Mesendoderm (in vitro differentiated cells): ENCODE results near the gene PPBP.
A peak's percentile ranks its signal among the peaks of the same experiment; 100 is the strongest.
"Not testable (repeated sequence)": the region's sequence is repeated elsewhere in the genome, so short reads cannot be mapped to it uniquely, and the experiment has no call there.

ENCODE experiments used
- DNase-seq: peaks from one replicate; pipeline ENCODE4 v3.0.0; 2013
- H2AK5ac ChIP-seq: 2 replicates; pipeline ENCODE4 v1.6.1; 2013; ENCODE audit warnings: low read length, inconsistent platforms
- H2BK120ac ChIP-seq: 2 replicates; pipeline ENCODE4 v1.6.1; 2013; ENCODE audit warnings: low read depth, mild to moderate bottlenecking, low read length, moderate library complexity, mixed read lengths
- H2BK15ac ChIP-seq: replicated peaks from 2 replicates; pipeline ENCODE4 v1.6.1; 2013; ENCODE audit warnings: low read depth, mild to moderate bottlenecking, moderate library complexity
- H2BK5ac ChIP-seq: 2 replicates; pipeline ENCODE4 v1.6.1; 2013; ENCODE audit warnings: low read length, inconsistent platforms
- H3K18ac ChIP-seq: 2 replicates; pipeline ENCODE4 v1.6.1; 2013; ENCODE audit warnings: mild to moderate bottlenecking, low read length, mixed read lengths
- H3K23ac ChIP-seq: one replicate; pipeline ENCODE4 v1.6.1; 2013; ENCODE audit warnings: low read length
- H3K27ac ChIP-seq: 2 replicates; pipeline ENCODE4 v1.5.1; 2013; ENCODE audit warnings: low read depth, mild to moderate bottlenecking, inconsistent platforms, low read length, moderate library complexity
- H3K27me3 ChIP-seq: 2 replicates; pipeline ENCODE4 v1.6.1; 2013; ENCODE audit warnings: low read length, control low read depth, mild to moderate bottlenecking, inconsistent platforms; ENCODE audit not compliant: insufficient read depth, poor library complexity
- H3K36me3 ChIP-seq: 2 replicates; pipeline ENCODE4 v1.6.1; 2013; ENCODE audit warnings: low read length, inconsistent platforms; ENCODE audit not compliant: control insufficient read depth, insufficient read depth
- H3K4ac ChIP-seq: one replicate; pipeline ENCODE4 v1.6.1; 2013; ENCODE audit warnings: low read depth, mild to moderate bottlenecking, low read length, moderate library complexity
- H3K4me1 ChIP-seq: 2 replicates; pipeline ENCODE4 v1.6.1; 2013; ENCODE audit warnings: low read depth, low read length, inconsistent platforms; ENCODE audit not compliant: control insufficient read depth
- H3K4me2 ChIP-seq: 2 replicates; pipeline ENCODE4 v1.6.1; 2013; ENCODE audit warnings: low read length
- H3K4me3 ChIP-seq: 2 replicates; pipeline ENCODE4 v1.5.1; 2013; ENCODE audit warnings: mild to moderate bottlenecking, low read length
- H3K56ac ChIP-seq: one replicate; pipeline ENCODE4 v1.6.1; 2013; ENCODE audit warnings: low read length
- H3K79me1 ChIP-seq: 2 replicates; pipeline ENCODE4 v1.6.1; 2013; ENCODE audit warnings: low read length, inconsistent platforms
- H3K79me2 ChIP-seq: 2 replicates; pipeline ENCODE4 v1.6.1; 2013; ENCODE audit warnings: mild to moderate bottlenecking, low read length; ENCODE audit not compliant: control insufficient read depth, insufficient read depth
- H3K9ac ChIP-seq: 2 replicates; pipeline ENCODE4 v1.6.1; 2013; ENCODE audit warnings: low read length, inconsistent platforms
- H4K5ac ChIP-seq: one replicate; pipeline ENCODE4 v1.6.1; 2013; ENCODE audit warnings: low read length
- H4K8ac ChIP-seq: one replicate; pipeline ENCODE4 v1.6.1; 2013; ENCODE audit warnings: low read depth, mild to moderate bottlenecking, control low read depth, low read length, moderate library complexity
- WGBS: extraction: QIAGEN DNeasy Blood & Tissue Kit; methylation state at CpG from one replicate; pipeline ENCODE4 v1.1.7; 2013; ENCODE audit warnings: low lambda C conversion rate, missing lambda C conversion rate; ENCODE audit not compliant: insufficient coverage; ENCODE audit errors: extremely low coverage; 5-methylcytosine and 5-hydroxymethylcytosine counted together

The PPBP gene

DNA sequence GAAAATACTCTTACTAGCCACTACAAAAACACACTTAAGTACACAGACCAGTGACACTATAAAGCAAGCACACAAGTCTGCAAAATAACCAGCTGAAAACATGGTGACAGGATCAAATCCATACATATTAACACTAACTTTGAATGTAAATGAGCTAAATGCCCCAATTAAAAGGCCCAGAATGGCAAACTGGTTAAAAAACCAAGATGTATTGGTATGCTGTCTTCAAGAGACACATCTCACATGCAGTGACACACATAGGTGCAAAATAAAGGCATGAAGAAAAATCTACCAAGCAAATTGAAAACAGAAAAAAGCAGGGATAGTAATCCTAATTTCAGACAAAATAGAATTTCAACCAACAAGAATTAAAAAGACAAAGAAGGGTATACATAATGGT, 17.0 kb downstream of the PPBP start:
- no peak overlapping the region for H4K8ac ChIP-seq
- no peaks in the 10 kb centered on the region for H3K79me2 ChIP-seq
- no peak overlapping the region for H3K27ac ChIP-seq
- H3K36me3 ChIP-seq: no peaks in the 10 kb centered on the region
- H2BK15ac ChIP-seq: no peak overlapping the region
- no peak overlapping the region for H2BK5ac ChIP-seq
- H3K9ac ChIP-seq: no peak overlapping the region
- no peak overlapping the region for H3K4me2 ChIP-seq
- no peaks in the 10 kb centered on the region for H3K27me3 ChIP-seq
- H3K79me1 ChIP-seq: no peaks in the 10 kb centered on the region
- no peaks in the 10 kb centered on the region for H3K4me1 ChIP-seq
- no peak overlapping the region for H4K5ac ChIP-seq
- DNase-seq: no peak
- H3K4ac ChIP-seq: no peak overlapping the region
- H3K18ac ChIP-seq: no peak overlapping the region
- H2AK5ac ChIP-seq: no peak overlapping the region
- no peak overlapping the region for H3K4me3 ChIP-seq
- no peak overlapping the region for H3K56ac ChIP-seq
- no peak overlapping the region for H2BK120ac ChIP-seq
- H3K23ac ChIP-seq: no peak overlapping the region

DNA sequence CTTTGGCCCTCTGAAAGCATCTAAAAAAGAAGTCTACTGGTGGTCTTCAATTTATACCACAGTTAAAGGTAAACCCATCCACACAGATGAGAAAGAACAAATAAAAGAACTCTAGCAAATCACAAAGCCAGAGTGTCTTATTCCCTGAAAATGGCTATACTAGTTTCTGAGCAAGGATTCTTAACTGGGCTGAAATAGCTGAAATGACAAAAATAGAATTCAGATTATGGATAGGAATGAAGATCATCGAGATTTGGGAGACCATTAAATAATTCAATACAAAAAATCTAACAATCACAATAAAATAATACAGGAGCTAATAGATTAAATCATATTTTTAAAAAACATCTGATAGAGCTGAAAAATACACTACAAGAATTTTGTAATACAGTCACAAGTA, 18.0 kb downstream of the PPBP start:
- Histone ChIP-seq H3K79me2 (no peaks in the 10 kb centered on the region), H3K4me2 (no peak overlapping the region), H3K27ac (no peak overlapping the region), H3K23ac (no peak overlapping the region), H3K18ac (no peak overlapping the region), H3K4me3 (no peak overlapping the region), H3K56ac (no peak overlapping the region), H3K79me1 (no peaks in the 10 kb centered on the region), H2BK120ac (no peak overlapping the region), H4K8ac (no peak overlapping the region), H3K36me3 (no peaks in the 10 kb centered on the region), H3K4ac (no peak overlapping the region), H2BK5ac (no peak overlapping the region), H3K4me1 (no peaks in the 10 kb centered on the region), H2AK5ac (no peak overlapping the region), H3K27me3 (no peaks in the 10 kb centered on the region), H2BK15ac (no peak overlapping the region), H3K9ac (no peak overlapping the region), H4K5ac (no peak overlapping the region)
- WGBS: no CpG with 5 or more reads among the region's 1 CpG
- DNase-seq: no peak

DNA sequence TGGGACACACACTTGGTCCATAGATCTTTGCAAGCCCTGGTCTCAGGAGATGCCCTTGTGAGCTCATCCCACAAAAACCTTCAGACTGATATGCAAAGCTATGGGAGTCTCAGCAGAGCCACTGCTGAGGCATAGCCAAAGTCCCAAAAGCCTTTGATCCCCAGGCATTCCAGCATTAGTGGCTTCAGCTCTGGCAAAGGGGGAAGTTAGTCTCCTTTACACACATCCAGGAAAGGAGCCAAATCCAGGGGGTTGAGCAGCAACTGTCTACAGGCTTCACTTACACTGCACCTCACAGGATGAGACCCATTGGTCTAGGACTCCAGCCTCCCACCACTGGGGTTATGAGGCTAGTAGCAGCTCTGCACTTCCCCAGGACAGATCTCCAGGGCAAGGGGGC, 20.1 kb downstream of the PPBP start:
- Histone ChIP-seq H3K18ac (no peak overlapping the region), H3K23ac (peak overlapping the region; percentile 45), H3K79me1 (no peaks in the 10 kb centered on the region), H4K5ac (no peak overlapping the region), H3K27ac (no peak overlapping the region), H3K9ac (no peak overlapping the region), H3K27me3 (no peaks in the 10 kb centered on the region), H3K79me2 (no peaks in the 10 kb centered on the region), H3K4me2 (no peak overlapping the region), H3K56ac (no peak overlapping the region), H4K8ac (no peak overlapping the region), H2BK120ac (no peak overlapping the region), H2AK5ac (no peak overlapping the region), H3K4me1 (no peaks in the 10 kb centered on the region), H3K36me3 (no peaks in the 10 kb centered on the region), H2BK15ac (no peak overlapping the region), H3K4me3 (no peak overlapping the region), H2BK5ac (no peak overlapping the region), H3K4ac (no peak overlapping the region)
- DNase-seq: no peak

DNA sequence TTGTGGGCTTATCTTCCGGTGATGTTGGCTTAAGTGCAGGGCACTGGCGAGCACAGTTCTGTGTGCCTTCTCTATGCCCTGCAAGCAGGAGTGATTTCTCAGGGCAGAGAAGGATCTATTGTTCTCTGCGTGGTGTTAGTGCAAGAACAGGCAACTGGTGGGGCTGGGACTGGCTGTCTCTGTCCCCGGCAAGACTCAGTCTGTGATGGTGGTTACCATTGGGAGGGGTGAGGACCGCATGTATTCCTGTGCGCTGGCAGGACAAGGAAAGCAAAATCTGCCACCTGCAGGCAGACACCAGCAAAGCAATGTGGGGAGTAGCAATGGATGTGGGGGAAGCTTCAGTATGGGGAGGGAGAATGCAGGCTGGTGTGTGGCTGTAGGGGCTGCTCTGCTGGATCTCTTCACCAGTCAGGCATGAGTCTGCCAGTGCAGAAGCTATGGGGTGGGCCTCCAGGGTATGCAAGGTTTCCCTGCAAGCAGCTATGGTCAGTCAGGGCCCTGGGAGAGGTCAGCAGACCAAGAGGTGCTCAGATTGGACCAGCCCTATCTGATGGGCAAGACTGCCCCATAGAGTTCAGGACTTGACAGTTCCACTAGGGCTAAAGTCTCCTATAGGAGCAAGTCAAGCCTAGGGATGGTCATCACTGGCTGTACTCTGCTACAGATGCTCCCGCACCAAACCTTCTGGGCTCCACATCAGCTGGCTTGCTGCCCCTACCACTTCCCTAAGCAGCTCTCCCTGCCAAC, 23.0 kb downstream of the PPBP start:
- Histone ChIP-seq H2BK5ac (no peak overlapping the region), H3K4me2 (no peak overlapping the region), H4K5ac (no peak overlapping the region), H2AK5ac (no peak overlapping the region), H3K56ac (no peak overlapping the region), H3K27me3 (no peaks in the 10 kb centered on the region), H3K9ac (no peak overlapping the region), H3K4ac (no peak overlapping the region), H2BK120ac (no peak overlapping the region), H2BK15ac (no peak overlapping the region), H3K79me1 (no peaks in the 10 kb centered on the region), H3K18ac (no peak overlapping the region), H3K36me3 (no peaks in the 10 kb centered on the region), H3K4me3 (no peak overlapping the region), H3K23ac (no peak overlapping the region), H3K27ac (no peak overlapping the region), H4K8ac (no peak overlapping the region), H3K79me2 (no peaks in the 10 kb centered on the region), H3K4me1 (no peaks in the 10 kb centered on the region)
- no CpG with 5 or more reads among the region's 7 CpGs for WGBS
- peak; percentile 91 for DNase-seq

DNA sequence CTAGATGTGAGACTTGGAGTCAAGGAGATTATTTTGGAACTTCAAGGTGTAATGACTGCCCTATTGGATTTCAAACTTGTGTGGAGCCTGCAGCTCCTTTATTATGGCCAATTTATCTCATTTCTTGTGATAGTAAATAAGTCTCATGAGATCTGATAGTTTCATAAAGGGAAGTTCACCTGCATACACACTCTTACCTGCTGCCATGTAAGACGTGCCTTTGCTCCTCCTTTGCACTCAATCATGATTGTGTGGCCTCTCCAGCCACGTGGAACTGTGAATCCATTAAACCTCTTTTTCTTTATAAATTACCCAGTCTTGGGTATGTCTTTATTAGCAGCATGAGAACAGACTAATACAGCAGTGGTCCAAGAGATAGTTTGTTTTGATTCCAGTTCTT, 25.3 kb downstream of the PPBP start:
- Histone ChIP-seq H3K23ac (no peak overlapping the region), H3K27ac (no peak overlapping the region)
- WGBS: no CpG with 5 or more reads among the region's 2 CpGs

DNA sequence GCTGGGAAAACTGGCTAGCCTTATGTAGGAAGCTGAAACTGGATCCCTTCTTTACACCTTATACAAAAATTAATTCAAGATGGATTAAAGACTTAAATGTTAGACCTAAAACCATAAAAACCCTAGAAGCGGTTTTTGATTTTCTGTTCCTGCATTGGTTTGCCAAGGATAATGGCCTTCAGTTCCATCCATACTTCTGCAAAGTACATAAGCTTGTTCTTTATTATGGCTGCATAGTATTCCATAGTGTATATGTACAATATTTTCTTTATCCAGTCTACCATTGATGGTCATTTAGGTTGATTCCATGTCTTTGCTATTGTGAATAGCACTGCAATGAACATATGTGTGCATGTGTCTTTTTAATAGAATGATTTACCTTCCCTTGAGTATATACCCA, 28.9 kb downstream of the PPBP start:
- not testable (repeated sequence) for H3K4me1 ChIP-seq, H4K5ac ChIP-seq, H3K27me3 ChIP-seq, H2BK15ac ChIP-seq, H2AK5ac ChIP-seq, H3K4me3 ChIP-seq, H3K9ac ChIP-seq, H3K79me2 ChIP-seq, H3K36me3 ChIP-seq, H3K56ac ChIP-seq, DNase-seq, H3K4ac ChIP-seq, H2BK5ac ChIP-seq, H4K8ac ChIP-seq, H3K79me1 ChIP-seq, H3K18ac ChIP-seq, H2BK120ac ChIP-seq, H3K27ac ChIP-seq, H3K23ac ChIP-seq, H3K4me2 ChIP-seq
- no CpG with 5 or more reads among the region's 1 CpG for WGBS

More for the DNA sequence above, 25.3 kb downstream of the PPBP start:
- DNase-seq: no peak
- Histone ChIP-seq H2BK15ac (no peak overlapping the region), H3K56ac (no peak overlapping the region), H3K9ac (no peak overlapping the region), H4K8ac (no peak overlapping the region), H3K79me2 (no peaks in the 10 kb centered on the region), H2BK5ac (no peak overlapping the region), H3K4ac (no peak overlapping the region), H3K4me3 (no peak overlapping the region), H3K36me3 (no peaks in the 10 kb centered on the region), H3K79me1 (no peaks in the 10 kb centered on the region), H3K27me3 (no peaks in the 10 kb centered on the region), H4K5ac (no peak overlapping the region), H3K4me1 (no peaks in the 10 kb centered on the region), H2AK5ac (no peak overlapping the region), H3K18ac (no peak overlapping the region), H2BK120ac (no peak overlapping the region), H3K4me2 (no peak overlapping the region)
